ENCODE measurements around the gene KIAA0408. TPM values are rescaled to one million over a fixed set of nuclear protein-coding genes. Genes with fewer than 3 reads are reported as not detected.
A peak's percentile ranks its signal among the peaks of the same experiment; 100 is the strongest.

The KIAA0408 gene
- total RNA-seq (1 to 10 TPM in 3 of 6 donors, under 1 TPM in 3; 0.09 to 1.3 (median 0.72) TPM), polyA plus RNA-seq (1 to 10 TPM; 1.3 to 4.9 TPM)

DNA sequence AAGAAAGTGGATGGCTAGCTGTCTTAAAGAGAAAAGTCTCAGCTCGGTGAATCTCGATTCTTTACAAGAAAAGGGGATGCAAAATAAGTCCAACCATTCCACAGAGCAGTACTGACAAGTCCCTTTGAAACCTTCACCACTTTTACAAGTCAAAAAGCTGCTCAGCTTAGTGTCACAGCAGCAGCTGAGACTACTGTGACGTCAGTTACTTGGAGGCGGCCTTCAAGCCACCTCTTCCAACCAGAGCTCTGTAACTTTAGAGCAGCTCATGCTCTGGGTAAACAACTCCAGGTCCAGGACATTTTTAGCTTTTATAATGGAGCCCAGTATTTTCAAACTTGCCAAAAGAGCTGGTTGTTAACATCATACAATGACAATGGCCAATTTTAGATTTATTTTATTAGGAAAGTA, at the start of gene KIAA0408:
TSS of gene KIAA0408 (minus strand) at position 159 of the 411 bp plus-strand sequence. CDS start 5,408 bp downstream, outside the sequence.
- 18 to 34% methylated on average over 4 of the region's 4 CpGs for WGBS, 2 donors
- ATAC-seq, result peak; percentile 90 to 96 (median 94)
- no peak within 1 kb of the TSS for H3K4me3 ChIP-seq
- peak within 1 kb of the TSS in 1 of 4 donors; percentile 21 for H3K27ac ChIP-seq
- intact Hi-C loops (cut with DNase I), result no loop called here
- DNase-seq, result peak in 5 of 6 donors; percentile 41 to 53 (median 45)
- H3K36me3 ChIP-seq, result no peaks in the 10 kb centered on the region
- peak; percentile 91 for FAIRE-seq
- H3K4me1 ChIP-seq, result peaks cover 0 to 4% (median 0%) of the 10 kb centered on the region in 3 donors
- no peaks in the 10 kb centered on the region for H3K9me3 ChIP-seq
- H3K27me3 ChIP-seq, result no peaks in the 10 kb centered on the region
- TF ChIP-seq, protein P1, sequence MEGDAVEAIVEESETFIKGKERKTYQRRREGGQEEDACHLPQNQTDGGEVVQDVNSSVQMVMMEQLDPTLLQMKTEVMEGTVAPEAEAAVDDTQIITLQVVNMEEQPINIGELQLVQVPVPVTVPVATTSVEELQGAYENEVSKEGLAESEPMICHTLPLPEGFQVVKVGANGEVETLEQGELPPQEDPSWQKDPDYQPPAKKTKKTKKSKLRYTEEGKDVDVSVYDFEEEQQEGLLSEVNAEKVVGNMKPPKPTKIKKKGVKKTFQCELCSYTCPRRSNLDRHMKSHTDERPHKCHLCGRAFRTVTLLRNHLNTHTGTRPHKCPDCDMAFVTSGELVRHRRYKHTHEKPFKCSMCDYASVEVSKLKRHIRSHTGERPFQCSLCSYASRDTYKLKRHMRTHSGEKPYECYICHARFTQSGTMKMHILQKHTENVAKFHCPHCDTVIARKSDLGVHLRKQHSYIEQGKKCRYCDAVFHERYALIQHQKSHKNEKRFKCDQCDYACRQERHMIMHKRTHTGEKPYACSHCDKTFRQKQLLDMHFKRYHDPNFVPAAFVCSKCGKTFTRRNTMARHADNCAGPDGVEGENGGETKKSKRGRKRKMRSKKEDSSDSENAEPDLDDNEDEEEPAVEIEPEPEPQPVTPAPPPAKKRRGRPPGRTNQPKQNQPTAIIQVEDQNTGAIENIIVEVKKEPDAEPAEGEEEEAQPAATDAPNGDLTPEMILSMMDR (IDR thresholded peaks at IDR 0.05), result no peak

DNA sequence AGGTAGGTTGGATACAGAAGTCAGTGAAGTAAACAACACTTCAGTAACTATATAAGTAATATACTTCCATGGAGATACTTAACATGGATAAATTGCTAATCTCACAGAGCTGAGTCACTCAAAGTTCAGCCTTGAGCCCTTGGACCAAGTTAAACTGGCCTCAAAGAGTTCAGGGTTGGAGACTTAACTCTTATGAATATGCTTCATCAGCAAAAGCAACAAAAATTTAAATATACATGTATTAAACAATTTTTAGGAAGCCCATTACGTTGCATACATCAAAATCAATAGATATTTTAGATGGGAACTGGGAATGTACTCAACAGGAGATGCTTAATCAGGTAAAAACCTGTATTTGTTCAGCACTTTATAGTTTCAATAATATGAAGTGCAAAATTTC, 47.7 kb upstream of the KIAA0408 start:
- H3K27me3 ChIP-seq, result no peaks in the 10 kb centered on the region
- WGBS, 2 donors, result 51 to 71% methylated on average over 1 of the region's 1 CpG
- ATAC-seq, result no peak
- no peak for FAIRE-seq
- DNase-seq, result no peak
- no peak overlapping the region for H3K27ac ChIP-seq
- TF ChIP-seq, protein P1 (IDR thresholded peaks at IDR 0.05), result no peak
- intact Hi-C loops (cut with DNase I), result no loop called here
- H3K4me1 ChIP-seq, result no peaks in the 10 kb centered on the region
- H3K4me3 ChIP-seq, result no peak overlapping the region
- H3K9me3 ChIP-seq, result no peaks in the 10 kb centered on the region
- H3K36me3 ChIP-seq, result no peaks in the 10 kb centered on the region

DNA sequence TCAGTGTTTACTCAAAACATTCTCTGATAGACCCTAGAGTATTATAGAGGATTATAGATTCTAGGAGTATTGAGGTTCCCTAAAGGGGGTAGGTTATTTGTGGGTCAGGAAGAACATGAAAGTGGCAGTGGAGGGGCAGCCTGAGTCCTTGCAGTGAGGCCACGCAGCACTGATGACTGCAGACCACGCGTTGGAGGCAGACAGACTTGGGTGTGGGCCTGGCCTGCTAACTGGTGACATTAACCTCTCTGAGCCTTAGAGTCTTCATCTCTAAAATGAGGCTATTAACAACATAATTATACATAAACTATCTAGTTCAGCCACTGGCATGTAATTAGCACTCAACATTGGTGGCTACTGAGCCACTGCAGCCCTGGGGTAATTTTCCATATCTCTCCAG, 43.8 kb upstream of the KIAA0408 start:
- FAIRE-seq, result no peak
- ATAC-seq, result no peak
- TF ChIP-seq, protein P1 (IDR thresholded peaks at IDR 0.05), result no peak
- Histone ChIP-seq H3K36me3 (no peaks in the 10 kb centered on the region), H3K4me3 (no peak overlapping the region), H3K9me3 (no peaks in the 10 kb centered on the region), H3K27me3 (no peaks in the 10 kb centered on the region), H3K27ac (no peak overlapping the region), H3K4me1 (no peaks in the 10 kb centered on the region)
- intact Hi-C loops (cut with DNase I), result no loop called here
- DNase-seq, result no peak
- 89 to 93% methylated on average over 3 of the region's 3 CpGs for WGBS, 2 donors

DNA sequence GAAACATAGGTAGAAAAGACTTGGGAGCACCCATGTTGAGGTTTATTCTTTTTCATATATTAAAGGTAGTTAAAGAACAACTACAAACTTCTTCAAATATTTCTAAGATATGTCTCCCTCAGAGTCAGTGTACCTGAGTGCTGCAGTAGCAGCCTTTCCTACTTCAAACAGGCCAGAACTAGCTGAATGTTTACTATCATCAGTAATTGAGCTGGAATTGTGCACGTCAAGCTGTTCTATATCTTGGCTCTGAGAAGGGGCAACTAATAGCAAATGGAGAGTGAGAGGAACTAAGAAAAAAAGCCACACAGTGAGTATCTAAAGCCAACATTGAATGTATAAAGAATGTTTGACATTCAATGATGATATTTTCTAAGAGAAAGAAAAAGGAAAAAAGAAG, 38.2 kb upstream of the KIAA0408 start:
- no peaks in the 10 kb centered on the region for H3K4me1 ChIP-seq
- H3K27me3 ChIP-seq, result no peaks in the 10 kb centered on the region
- no peaks in the 10 kb centered on the region for H3K9me3 ChIP-seq
- DNase-seq, result no peak
- TF ChIP-seq, protein P1 (IDR thresholded peaks at IDR 0.05), result no peak
- no peak overlapping the region for H3K4me3 ChIP-seq
- no peak for FAIRE-seq
- WGBS, 2 donors, result 65 to 75% methylated on average over 1 of the region's 1 CpG
- H3K27ac ChIP-seq, result no peak overlapping the region
- intact Hi-C loops (cut with DNase I), result no loop called here
- ATAC-seq, result peak in 1 of 4 donors; percentile 44
- no peaks in the 10 kb centered on the region for H3K36me3 ChIP-seq

DNA sequence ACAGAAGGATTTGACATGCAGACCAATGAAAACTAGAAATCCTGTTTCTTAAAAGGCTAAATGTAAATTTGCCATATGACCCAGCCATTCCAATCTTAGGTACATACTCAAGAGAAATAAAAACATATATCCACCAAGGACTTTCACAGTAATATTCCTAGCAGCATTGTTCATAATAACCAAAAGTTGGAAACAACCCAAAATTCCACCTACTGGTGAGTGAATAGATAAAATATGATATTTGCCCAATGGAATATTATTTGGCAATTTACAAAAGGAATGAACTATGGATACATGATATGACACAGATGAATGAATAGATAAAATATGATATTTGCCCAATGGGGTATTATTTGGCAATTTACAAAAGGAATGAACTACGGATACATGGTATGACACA, 37.3 kb upstream of the KIAA0408 start:
- DNase-seq, result no peak
- H3K27ac ChIP-seq, result no peak overlapping the region
- H3K4me1 ChIP-seq, result no peaks in the 10 kb centered on the region
- H3K36me3 ChIP-seq, result no peaks in the 10 kb centered on the region
- no peak overlapping the region for H3K4me3 ChIP-seq
- H3K27me3 ChIP-seq, result no peaks in the 10 kb centered on the region
- no peak for ATAC-seq
- TF ChIP-seq, protein P1 (IDR thresholded peaks at IDR 0.05), result no peak
- intact Hi-C loops (cut with DNase I), result no loop called here
- H3K9me3 ChIP-seq, result no peaks in the 10 kb centered on the region
- no peak for FAIRE-seq
- WGBS, 2 donors, result 52 to 68% methylated on average over 1 of the region's 1 CpG

All from pancreas (tissue), 10 donors.